ENCODE measurements around the gene ESPNL.

GRCh38 chr2:238167344-238167715 is 67.2 kb downstream of the ESPNL start:
- TF ChIP-seq CTCF (IDR thresholded peaks at IDR 0.05; ENCODE audit: borderline replicate concordance, extremely low read depth, low read length, poor library complexity, severe bottlenecking), result no peak
- TF ChIP-seq EZH2 (IDR thresholded peaks at IDR 0.05; ENCODE audit: borderline replicate concordance, low read depth, low read length, severe bottlenecking), result no peak

Data from DND-41 (cell line).